A549 (cell line): ENCODE data around the gene RPAP3. TPM values are rescaled to one million over a fixed set of nuclear protein-coding genes. Genes with fewer than 3 reads are reported as not detected.

Experiments used
- ATAC-seq, 2 experiments: fragments of 200-7000 bp in 1 of 2; fragments of >200 bp in 1 of 2; cut with Nextera tagmentation in 1 of 2; cut with Tn5 transposase in 1 of 2; 3 replicates each; pipeline versions ENCODE4 v1.8.0 to v1.9.1; 2018 to 2020; ENCODE audit warnings: mild to moderate bottlenecking in 1 of 2, moderate library complexity in 1 of 2
- CTCF ChIA-PET: fragments of 300-600 bp; sonication (Branson Sonifier 250); formaldehyde crosslinking; extraction: SDS; loops from one replicate; lab custom pipeline; 2021; ENCODE audit warnings: antibody characterized with exemption, inconsistent platforms; lab: Yijun Ruan, JAX
- POLR2A ChIA-PET: fragments of 350-600 bp; formaldehyde crosslinking; extraction: SDS; loops from one replicate; lab custom pipeline; 2021; ENCODE audit warnings: antibody characterized with exemption, inconsistent platforms; lab: Yijun Ruan, JAX
- DNase-seq, 2 experiments: peaks; one replicate each; pipeline versions ENCODE4 v3.0.0 to v3.0.0-alpha.2; 2011 to 2016; ENCODE audit warnings: low read depth in 1 of 2, low spot score in 1 of 2
- FAIRE-seq: peaks from 2 replicates; lab custom pipeline; 2011; peaks lifted over from hg19 to GRCh38; lab: Jason Lieb, UNC
- H3K27ac ChIP-seq, 2 experiments: fragments of >200 bp; sonication (Bioruptor Twin); formaldehyde crosslinking; 3 replicates each; pipeline ENCODE4 v1.5.1; 2016 to 2017
- H3K4me1 ChIP-seq: fragments of >200 bp; sonication (Bioruptor Twin); formaldehyde crosslinking; 3 replicates; pipeline ENCODE4 v1.6.1; 2016
- H3K4me2 ChIP-seq: fragments of >200 bp; sonication (Bioruptor Twin); formaldehyde crosslinking; 3 replicates; pipeline ENCODE4 v1.6.1; 2016
- H3K4me3 ChIP-seq: fragments of >200 bp; sonication (Bioruptor Twin); formaldehyde crosslinking; 3 replicates; pipeline ENCODE4 v1.5.1; 2016
- H3K9me3 ChIP-seq: fragments of >200 bp; sonication (Bioruptor Twin); formaldehyde crosslinking; 3 replicates; pipeline ENCODE4 v1.6.1; 2016
- BCL3 ChIP-seq: fragments of >200 bp; sonication (Bioruptor Twin); formaldehyde crosslinking; IDR thresholded peaks from 3 replicates; pipeline ENCODE4 v1.6.1; 2016
- CBX2 ChIP-seq: fragments of 200-600 bp; sonication (generic); IDR thresholded peaks from 2 replicates; pipeline ENCODE4 v1.6.1; 2016; ENCODE audit warnings: low read depth, mild to moderate bottlenecking, borderline replicate concordance
- CBX8 ChIP-seq: fragments of 200-600 bp; sonication (generic); IDR thresholded peaks from 2 replicates; pipeline ENCODE4 v1.6.1; 2016
- CTCF ChIP-seq: fragments of >200 bp; sonication (Bioruptor Twin); formaldehyde crosslinking; IDR thresholded peaks from 3 replicates; pipeline ENCODE4 v1.5.1; 2016
- EHF ChIP-seq: fragments of 250-450 bp; sonication (Bioruptor Pico); IDR thresholded peaks from 2 replicates; pipeline ENCODE4 v1.5.0; 2020; ENCODE audit warnings: mild to moderate bottlenecking
- FOSB ChIP-seq: fragments of 250-450 bp; sonication (Bioruptor Pico); IDR thresholded peaks from 2 replicates; pipeline ENCODE4 v1.5.0; 2020; ENCODE audit warnings: mild to moderate bottlenecking, moderate library complexity
- FOSL2 ChIP-seq, 2 experiments: fragments of 450-650 bp in 1 of 2; fragments of >200 bp in 1 of 2; sonication (Bioruptor Twin) in 1 of 2; formaldehyde crosslinking; IDR thresholded peaks; 2 replicates each; pipeline versions ENCODE4 v1.5.0 to v1.6.1; 2016 to 2020; ENCODE audit warnings: mild to moderate bottlenecking in 1 of 2, moderate library complexity in 1 of 2
- FOXS1 ChIP-seq: fragments of 250-450 bp; sonication (Bioruptor Pico); IDR thresholded peaks from 2 replicates; pipeline ENCODE4 v1.5.0; 2020; ENCODE audit warnings: mild to moderate bottlenecking, moderate library complexity
- GATA3 ChIP-seq: IDR thresholded peaks from 2 replicates; pipeline ENCODE4 v1.6.1; 2012; ENCODE audit warnings: borderline replicate concordance
- HDAC2 ChIP-seq: fragments of 200-600 bp; sonication (generic); IDR thresholded peaks from 2 replicates; pipeline ENCODE4 v1.6.1; 2016
- HES2 ChIP-seq: fragments of >200 bp; sonication (Bioruptor Twin); formaldehyde crosslinking; IDR thresholded peaks from 2 replicates; pipeline ENCODE4 v1.6.1; 2016
- HEYL ChIP-seq: fragments of 250-450 bp; sonication (Bioruptor Pico); IDR thresholded peaks from 2 replicates; pipeline ENCODE4 v1.8.0; 2021; ENCODE audit warnings: mild to moderate bottlenecking, moderate library complexity
- HOXA7 ChIP-seq: fragments of 250-450 bp; sonication (Bioruptor Pico); IDR thresholded peaks from 2 replicates; pipeline ENCODE4 v1.5.0; 2020; ENCODE audit warnings: mild to moderate bottlenecking, moderate library complexity
- HOXB5 ChIP-seq: fragments of 250-450 bp; sonication (Bioruptor Pico); IDR thresholded peaks from 2 replicates; pipeline ENCODE4 v1.5.0; 2020; ENCODE audit warnings: mild to moderate bottlenecking, moderate library complexity
- JUNB ChIP-seq: fragments of >200 bp; sonication (Bioruptor Twin); formaldehyde crosslinking; IDR thresholded peaks from 2 replicates; pipeline ENCODE4 v1.6.1; 2016
- KDM1A ChIP-seq: fragments of 200-600 bp; sonication (generic); IDR thresholded peaks from 2 replicates; pipeline ENCODE4 v1.6.1; 2016; ENCODE audit warnings: low read depth, mild to moderate bottlenecking
- KDM5A ChIP-seq: fragments of 200-600 bp; sonication (generic); IDR thresholded peaks from 2 replicates; pipeline ENCODE4 v1.6.1; 2016; ENCODE audit warnings: antibody characterized with exemption, mild to moderate bottlenecking
- MAX ChIP-seq: IDR thresholded peaks from 2 replicates; pipeline ENCODE4 v1.6.1; 2012
- MYC ChIP-seq: IDR thresholded peaks from 2 replicates; pipeline ENCODE4 v1.6.1; 2012; ENCODE audit warnings: mild to moderate bottlenecking, inconsistent platforms, low read length, improper control_type of control experiment, borderline replicate concordance
- NFE2L2 ChIP-seq: fragments of 150-350 bp; conservative IDR thresholded peaks from 2 replicates; pipeline ENCODE4 v1.6.1; 2014; ENCODE audit warnings: low read length
- RCOR1 ChIP-seq: fragments of 150-350 bp; IDR thresholded peaks from 2 replicates; pipeline ENCODE4 v1.6.1; 2014; ENCODE audit warnings: antibody characterized with exemption, low read length, low read depth
- RFX5 ChIP-seq: fragments of 450-650 bp; IDR thresholded peaks from 2 replicates; pipeline ENCODE4 v1.7.1; 2014; ENCODE audit warnings: antibody characterized with exemption, mild to moderate bottlenecking, moderate library complexity
- ZC3H11A ChIP-seq: fragments of 450-650 bp; IDR thresholded peaks from 2 replicates; pipeline ENCODE4 v1.6.1; 2014; ENCODE audit warnings: antibody characterized with exemption, mild to moderate bottlenecking
- ZFP36 ChIP-seq: fragments of 450-650 bp; IDR thresholded peaks from 2 replicates; pipeline ENCODE4 v1.6.1; 2014; ENCODE audit warnings: borderline replicate concordance; ENCODE audit not compliant: partially characterized antibody
- ZNF302 ChIP-seq: fragments of 250-450 bp; sonication (Bioruptor Pico); IDR thresholded peaks from 2 replicates; pipeline ENCODE4 v1.9.0; 2021; ENCODE audit warnings: inconsistent platforms, mild to moderate bottlenecking, moderate library complexity
- WGBS: methylation state at CpG from one replicate; pipeline ENCODE4 v1.1.6; 2017; ENCODE audit errors: missing lambda C conversion rate; 5-methylcytosine and 5-hydroxymethylcytosine counted together
- polyA plus RNA-seq, 4 experiments: library from polyadenylated mRNA; depleted of rRNA in 3 of 4; stranded (reverse); fragments of >200 nt; fragmentation: RNase III in 1 of 4; extraction: RNeasy Plus Mini Kit Qiagen cat#74134 plus additional on column Dnase treatment in 1 of 4; gene quantifications; 2 replicates in 3 of 4; 3 replicates in 1 of 4; pipeline ENCODE4 v1.2.3, GENCODE V29; 2011 to 2017
- TF ChIP-seq, protein P1 (sequence below): IDR thresholded peaks from 2 replicates; pipeline ENCODE4 v1.6.1; 2012
- TF ChIP-seq, protein P2 (sequence below): fragments of 250-450 bp; sonication (Bioruptor Pico); IDR thresholded peaks from 2 replicates; pipeline ENCODE4 v1.5.0; 2020; ENCODE audit warnings: low read depth, mild to moderate bottlenecking, moderate library complexity
- TF ChIP-seq, protein P3 (sequence below): IDR thresholded peaks from 2 replicates; pipeline ENCODE4 v1.6.1; 2012; ENCODE audit warnings: low read depth, borderline replicate concordance

The RPAP3 gene
- polyA plus RNA-seq, 2 of the 4 experiments (the other 2 are of a cell fraction): 51.6 to 74.6 TPM

- no peak overlapping the region for H3K27ac ChIP-seq
- no peak overlapping the region for H3K4me3 ChIP-seq
- no peak overlapping the region for H3K4me2 ChIP-seq
- FAIRE-seq (no peak), ATAC-seq (no peak), DNase-seq (no peak)
- POLR2A ChIA-PET: no interaction called here
- CTCF ChIA-PET: interaction anchor here (0.9 to 43.9 kb wide), 6 partner anchors 13 to 208 kb away, joined by 3 to 1399 read pairs (median 48); partner anchors contain the start of genes SLC48A1 and TMEM106C
- no peak for TF ChIP-seq ZNF302 (CRISPR knock-in tag)
- no peak for TF ChIP-seq CTCF
- TF ChIP-seq KDM5A: no peak
- no peak for TF ChIP-seq ZC3H11A
- TF ChIP-seq, protein P1, sequence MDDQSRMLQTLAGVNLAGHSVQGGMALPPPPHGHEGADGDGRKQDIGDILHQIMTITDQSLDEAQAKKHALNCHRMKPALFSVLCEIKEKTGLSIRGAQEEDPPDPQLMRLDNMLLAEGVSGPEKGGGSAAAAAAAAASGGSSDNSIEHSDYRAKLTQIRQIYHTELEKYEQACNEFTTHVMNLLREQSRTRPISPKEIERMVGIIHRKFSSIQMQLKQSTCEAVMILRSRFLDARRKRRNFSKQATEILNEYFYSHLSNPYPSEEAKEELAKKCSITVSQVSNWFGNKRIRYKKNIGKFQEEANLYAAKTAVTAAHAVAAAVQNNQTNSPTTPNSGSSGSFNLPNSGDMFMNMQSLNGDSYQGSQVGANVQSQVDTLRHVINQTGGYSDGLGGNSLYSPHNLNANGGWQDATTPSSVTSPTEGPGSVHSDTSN: no peak
- no peak for TF ChIP-seq CBX2
- TF ChIP-seq NFE2L2: no peak
- no peak for TF ChIP-seq FOSL2 (IDR thresholded peaks at IDR 0.05)
- no peak for TF ChIP-seq FOSL2 (CRISPR knock-in tag; IDR thresholded peaks at IDR 0.05)
- no peak for TF ChIP-seq HEYL (CRISPR knock-in tag)
- TF ChIP-seq EHF (CRISPR knock-in tag): no peak
- TF ChIP-seq ZFP36: no peak
- TF ChIP-seq FOSB (CRISPR knock-in tag): no peak
- TF ChIP-seq, protein P2, sequence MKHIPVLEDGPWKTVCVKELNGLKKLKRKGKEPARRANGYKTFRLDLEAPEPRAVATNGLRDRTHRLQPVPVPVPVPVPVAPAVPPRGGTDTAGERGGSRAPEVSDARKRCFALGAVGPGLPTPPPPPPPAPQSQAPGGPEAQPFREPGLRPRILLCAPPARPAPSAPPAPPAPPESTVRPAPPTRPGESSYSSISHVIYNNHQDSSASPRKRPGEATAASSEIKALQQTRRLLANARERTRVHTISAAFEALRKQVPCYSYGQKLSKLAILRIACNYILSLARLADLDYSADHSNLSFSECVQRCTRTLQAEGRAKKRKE: no peak
- no peak for TF ChIP-seq HES2
- no peak for TF ChIP-seq HOXB5
- no peak for TF ChIP-seq GATA3
- no peak for TF ChIP-seq RCOR1
- no peak for TF ChIP-seq HOXA7 (CRISPR knock-in tag)
- peaks cover 35% of the 10 kb centered on the region for H3K4me1 ChIP-seq
- no peaks in the 10 kb centered on the region for H3K9me3 ChIP-seq
- 87% methylated on average over 3 of the region's 3 CpGs for WGBS
Observed at GRCh38 chr12:47754881-47755280, 49.1 kb upstream of the RPAP3 start.

DNA sequence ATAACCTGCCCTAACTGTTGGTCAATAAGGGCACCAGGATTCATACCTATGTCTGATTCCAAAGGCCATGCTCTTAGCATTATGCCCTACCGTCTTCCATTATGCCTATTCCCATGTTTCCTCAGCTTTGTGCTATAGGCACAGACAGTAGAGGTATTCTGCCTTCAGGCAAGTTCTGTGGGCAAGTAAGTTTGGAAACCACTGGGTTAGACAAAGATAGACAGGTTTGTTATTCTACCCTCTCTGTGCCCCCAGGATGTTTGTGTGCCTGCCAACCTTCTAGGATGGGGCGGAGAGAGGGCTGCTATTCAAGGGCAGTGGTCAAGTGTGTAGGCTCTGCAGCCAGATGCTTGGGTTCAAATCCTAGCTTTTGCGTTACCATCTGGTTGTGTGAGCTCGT lies 48.3 kb upstream of the RPAP3 start:
- FAIRE-seq: no peak
- no peak for ATAC-seq
- ChIA-PET POLR2A (no interaction called here), CTCF (interaction anchor here (0.8 to 43.9 kb wide), 6 partner anchors 9 to 84 kb away, joined by 4 to 1399 read pairs (median 48); partner anchors contain the start of gene SLC48A1)
- no peak overlapping the region; a peak in 1 of 6 replicates for H3K27ac ChIP-seq
- peaks cover 32% of the 10 kb centered on the region for H3K4me1 ChIP-seq
- TF ChIP-seq FOXS1: no peak
- no peak for TF ChIP-seq HES2
- TF ChIP-seq CBX8: no peak
- no peak for TF ChIP-seq KDM1A
- TF ChIP-seq, protein P3, sequence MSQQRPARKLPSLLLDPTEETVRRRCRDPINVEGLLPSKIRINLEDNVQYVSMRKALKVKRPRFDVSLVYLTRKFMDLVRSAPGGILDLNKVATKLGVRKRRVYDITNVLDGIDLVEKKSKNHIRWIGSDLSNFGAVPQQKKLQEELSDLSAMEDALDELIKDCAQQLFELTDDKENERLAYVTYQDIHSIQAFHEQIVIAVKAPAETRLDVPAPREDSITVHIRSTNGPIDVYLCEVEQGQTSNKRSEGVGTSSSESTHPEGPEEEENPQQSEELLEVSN: no peak
- TF ChIP-seq RFX5: no peak
- TF ChIP-seq MAX: no peak
- TF ChIP-seq JUNB: no peak
- TF ChIP-seq HDAC2: no peak
- no peak for TF ChIP-seq MYC
- TF ChIP-seq KDM5A: no peak
- TF ChIP-seq BCL3: no peak
- H3K9me3 ChIP-seq: no peaks in the 10 kb centered on the region
- 89% methylated on average over 4 of the region's 4 CpGs for WGBS
- peak overlapping the region; percentile 23; the same call in 2 of the 3 replicates for H3K4me2 ChIP-seq
- H3K4me3 ChIP-seq: no peak overlapping the region
- no peak for DNase-seq
